ENCODE results near the gene SGSH.

DNA sequence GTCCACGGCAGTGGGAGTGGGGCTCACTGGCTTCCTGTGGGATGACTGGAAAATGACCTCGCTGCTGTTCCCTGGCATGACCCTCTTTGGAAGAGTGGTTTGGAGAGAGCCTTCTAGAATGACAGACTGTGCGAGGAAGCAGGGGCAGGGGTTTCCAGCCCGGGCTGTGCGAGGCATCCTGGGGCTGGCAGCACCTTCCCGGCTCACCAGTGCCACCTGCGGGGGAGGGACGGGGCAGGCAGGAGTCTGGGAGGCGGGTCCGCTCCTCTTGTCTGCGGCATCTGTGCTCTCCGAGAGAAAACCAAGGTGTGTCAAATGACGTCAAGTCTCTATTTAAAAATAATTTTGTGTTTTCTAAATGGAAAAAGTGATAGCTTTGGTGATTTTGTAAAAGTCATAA is 32.7 kb upstream of the SGSH start:
- no peak for TF ChIP-seq EZH2phosphoT487 (IDR thresholded peaks at IDR 0.05; ENCODE audit: low read depth, severe bottlenecking, unreplicated experiment)
- TF ChIP-seq, protein P1, sequence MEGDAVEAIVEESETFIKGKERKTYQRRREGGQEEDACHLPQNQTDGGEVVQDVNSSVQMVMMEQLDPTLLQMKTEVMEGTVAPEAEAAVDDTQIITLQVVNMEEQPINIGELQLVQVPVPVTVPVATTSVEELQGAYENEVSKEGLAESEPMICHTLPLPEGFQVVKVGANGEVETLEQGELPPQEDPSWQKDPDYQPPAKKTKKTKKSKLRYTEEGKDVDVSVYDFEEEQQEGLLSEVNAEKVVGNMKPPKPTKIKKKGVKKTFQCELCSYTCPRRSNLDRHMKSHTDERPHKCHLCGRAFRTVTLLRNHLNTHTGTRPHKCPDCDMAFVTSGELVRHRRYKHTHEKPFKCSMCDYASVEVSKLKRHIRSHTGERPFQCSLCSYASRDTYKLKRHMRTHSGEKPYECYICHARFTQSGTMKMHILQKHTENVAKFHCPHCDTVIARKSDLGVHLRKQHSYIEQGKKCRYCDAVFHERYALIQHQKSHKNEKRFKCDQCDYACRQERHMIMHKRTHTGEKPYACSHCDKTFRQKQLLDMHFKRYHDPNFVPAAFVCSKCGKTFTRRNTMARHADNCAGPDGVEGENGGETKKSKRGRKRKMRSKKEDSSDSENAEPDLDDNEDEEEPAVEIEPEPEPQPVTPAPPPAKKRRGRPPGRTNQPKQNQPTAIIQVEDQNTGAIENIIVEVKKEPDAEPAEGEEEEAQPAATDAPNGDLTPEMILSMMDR (IDR thresholded peaks at IDR 0.05; ENCODE audit: poor library complexity) = peak; percentile 31
- TF ChIP-seq EZH2 (IDR thresholded peaks at IDR 0.05; ENCODE audit: borderline replicate concordance) = no peak

Data from hepatocyte (in vitro differentiated cells).